GM12801 (cell line): ENCODE measurements around the gene GPR158.

Experiments used
- TF ChIP-seq, protein P1 (sequence below): IDR thresholded peaks from one replicate; pipeline ENCODE4 v1.5.1; 2011; ENCODE audit warnings: control low read depth; ENCODE audit not compliant: insufficient read length; ENCODE audit errors: extremely low read depth

GPR158 gene

DNA sequence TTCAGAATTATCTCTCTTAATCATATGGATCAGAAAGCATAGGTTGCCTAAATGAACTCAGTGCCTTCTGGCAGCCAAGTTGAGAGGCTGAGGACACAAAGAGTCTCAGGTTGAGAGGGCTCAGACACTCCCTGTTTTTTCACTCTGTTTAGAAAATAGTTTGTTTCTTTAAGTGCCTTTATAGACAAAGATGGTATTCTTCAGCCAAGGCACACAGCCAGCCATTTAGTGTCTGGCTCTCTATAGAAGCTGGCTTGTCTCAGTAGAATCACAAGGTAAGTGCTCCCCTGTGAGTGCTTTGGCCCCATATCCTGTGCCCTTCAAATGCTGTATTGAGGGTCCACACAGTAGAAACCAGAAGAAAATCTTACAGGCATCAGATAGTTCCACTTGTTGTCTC lies 3.6 kb downstream of the GPR158 start:
- TF ChIP-seq, protein P1, sequence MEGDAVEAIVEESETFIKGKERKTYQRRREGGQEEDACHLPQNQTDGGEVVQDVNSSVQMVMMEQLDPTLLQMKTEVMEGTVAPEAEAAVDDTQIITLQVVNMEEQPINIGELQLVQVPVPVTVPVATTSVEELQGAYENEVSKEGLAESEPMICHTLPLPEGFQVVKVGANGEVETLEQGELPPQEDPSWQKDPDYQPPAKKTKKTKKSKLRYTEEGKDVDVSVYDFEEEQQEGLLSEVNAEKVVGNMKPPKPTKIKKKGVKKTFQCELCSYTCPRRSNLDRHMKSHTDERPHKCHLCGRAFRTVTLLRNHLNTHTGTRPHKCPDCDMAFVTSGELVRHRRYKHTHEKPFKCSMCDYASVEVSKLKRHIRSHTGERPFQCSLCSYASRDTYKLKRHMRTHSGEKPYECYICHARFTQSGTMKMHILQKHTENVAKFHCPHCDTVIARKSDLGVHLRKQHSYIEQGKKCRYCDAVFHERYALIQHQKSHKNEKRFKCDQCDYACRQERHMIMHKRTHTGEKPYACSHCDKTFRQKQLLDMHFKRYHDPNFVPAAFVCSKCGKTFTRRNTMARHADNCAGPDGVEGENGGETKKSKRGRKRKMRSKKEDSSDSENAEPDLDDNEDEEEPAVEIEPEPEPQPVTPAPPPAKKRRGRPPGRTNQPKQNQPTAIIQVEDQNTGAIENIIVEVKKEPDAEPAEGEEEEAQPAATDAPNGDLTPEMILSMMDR = no peak

DNA sequence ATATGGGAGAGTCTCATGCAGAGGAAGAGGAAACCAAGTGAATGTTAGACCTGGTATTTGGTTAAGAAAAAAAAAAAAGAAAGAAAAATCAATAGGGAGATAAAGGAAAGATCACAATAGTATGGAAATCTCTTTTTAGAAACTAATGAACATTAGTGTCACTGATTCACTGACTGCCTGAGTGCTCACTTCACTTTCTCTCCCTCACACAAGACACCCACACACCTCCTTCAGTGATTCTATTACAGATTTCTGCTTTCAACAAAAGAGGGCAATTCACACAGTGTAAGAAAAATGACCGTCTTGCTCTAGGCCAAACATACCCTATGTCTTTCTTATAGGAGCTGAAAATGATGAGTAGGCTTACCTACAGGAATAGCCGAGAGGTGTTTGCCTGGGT lies 6.0 kb downstream of the GPR158 start:
- TF ChIP-seq, protein P1 = no peak

DNA sequence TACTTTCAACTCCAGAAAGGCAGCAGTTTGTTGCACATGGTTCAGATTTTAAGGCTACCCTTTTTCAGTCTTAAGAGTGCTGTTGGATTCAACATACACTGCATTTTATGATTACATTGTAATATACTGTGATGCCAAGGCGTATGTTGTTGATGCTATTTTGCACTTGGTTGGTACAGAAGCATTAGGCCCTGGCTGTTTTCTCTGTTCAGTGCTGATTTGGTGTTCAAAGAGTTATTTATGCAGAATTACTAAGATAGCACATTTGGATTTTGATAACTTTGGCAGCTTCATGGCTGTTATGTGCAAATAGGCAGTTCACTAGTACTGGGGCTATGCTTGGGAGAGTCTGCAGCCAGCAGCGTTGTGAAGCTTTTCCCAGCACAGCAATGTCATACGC lies 7.8 kb downstream of the GPR158 start:
- TF ChIP-seq, protein P1 = no peak

DNA sequence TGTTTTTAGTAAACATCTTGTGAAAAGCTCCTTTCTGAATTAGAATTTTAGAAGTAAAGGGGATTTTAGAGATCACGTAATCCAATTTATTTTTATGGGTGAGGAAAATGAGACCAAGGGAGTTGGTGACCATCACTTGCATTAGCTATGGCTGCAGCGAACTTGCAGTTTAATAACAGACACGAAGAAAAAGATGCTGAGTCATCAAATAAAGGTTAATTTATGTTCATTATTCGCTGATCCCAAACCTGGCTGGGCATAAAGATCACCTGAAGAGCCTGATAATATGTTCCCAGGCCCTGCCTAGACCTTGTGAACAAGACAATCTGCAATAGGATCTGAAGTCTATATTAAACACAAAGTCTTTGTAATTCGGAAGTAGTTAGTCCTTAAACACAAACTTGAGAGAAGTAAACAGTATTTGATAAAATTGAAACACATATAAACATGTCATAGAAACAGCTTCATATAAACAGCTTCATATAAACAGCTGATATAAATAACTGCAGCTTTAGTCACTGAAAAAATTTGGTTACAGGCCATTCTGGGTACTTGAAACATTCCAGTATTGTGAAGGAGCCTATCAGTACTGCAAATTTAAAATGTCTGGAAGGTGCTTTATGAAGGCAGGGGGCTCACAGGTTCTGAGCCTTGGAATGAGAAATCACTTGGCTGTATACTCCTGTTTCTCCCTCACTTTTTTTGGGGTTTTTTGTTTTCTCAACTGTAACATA lies 16.5 kb downstream of the GPR158 start:
- TF ChIP-seq, protein P1 = no peak

DNA sequence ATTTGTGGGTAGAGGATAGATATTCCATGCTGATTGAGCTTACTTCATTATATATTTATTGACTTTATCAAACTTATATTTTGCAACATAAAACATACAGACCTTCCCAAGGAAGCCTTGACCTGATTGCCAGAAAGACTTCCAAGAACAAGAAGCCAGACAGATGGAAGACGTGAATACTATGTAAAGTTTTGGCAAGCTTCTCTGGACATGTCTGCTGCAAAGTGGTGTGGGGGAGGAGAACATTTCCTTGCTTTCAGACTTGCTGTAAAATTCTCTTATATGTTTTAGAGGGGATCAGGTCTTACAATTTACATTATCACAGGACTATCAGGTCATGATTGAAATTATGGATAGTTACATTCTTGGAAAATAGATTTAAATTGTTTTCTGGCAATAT lies 23.4 kb downstream of the GPR158 start:
- TF ChIP-seq, protein P1 = no peak

DNA sequence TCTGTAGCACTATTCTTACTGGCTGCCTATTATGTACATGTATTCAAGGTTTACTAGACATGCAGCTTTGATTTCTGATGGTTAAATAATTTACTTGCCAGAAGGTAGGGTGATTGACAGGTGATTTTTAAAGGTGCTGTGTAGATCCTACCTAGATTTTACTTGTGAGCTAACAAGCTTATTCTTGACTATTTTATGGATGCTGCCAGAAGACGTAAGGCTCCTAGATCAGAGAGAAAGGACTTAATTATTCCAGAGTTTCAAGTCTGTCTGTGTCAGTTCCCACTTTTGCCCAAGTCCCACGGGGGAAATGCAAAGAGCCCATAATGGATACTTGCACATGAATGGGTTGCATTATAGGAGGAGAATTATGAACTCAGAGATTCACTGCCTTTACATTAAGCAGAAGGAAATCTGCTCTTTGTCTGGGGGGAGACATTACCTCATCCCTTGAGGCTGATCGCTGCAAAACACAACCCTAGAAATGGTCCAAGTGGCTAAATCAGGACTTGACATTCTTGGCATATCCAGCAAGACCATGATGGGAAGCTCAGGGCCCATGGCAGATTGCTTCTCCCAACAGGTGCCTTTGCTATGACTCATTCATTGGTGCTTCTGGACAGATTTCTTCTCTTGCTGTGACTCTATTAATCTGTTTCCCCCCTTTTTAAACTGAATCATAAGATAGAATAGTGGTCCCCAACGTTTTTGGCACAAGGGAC lies 32.1 kb downstream of the GPR158 start:
- TF ChIP-seq, protein P1 = no peak

DNA sequence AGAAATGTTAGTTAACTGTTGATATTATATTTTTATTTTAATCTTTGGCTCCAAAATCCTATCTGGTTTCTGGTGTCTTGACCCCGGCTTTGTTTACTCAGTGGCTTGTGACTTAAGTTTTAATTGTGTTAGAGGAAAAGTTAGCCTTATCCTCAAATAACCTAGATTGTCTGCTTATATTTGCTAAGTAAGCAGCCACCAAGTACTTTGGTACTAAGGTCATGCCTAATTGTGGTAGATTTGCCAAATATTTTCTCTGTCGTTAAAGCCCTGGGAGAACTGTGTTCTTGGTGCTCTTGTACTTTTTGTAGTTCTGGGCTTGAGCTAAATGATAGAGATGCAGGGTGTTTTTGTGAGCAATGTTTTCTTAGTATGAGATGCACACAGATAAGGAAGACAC lies 34.8 kb downstream of the GPR158 start:
- TF ChIP-seq, protein P1 = no peak
